ENCODE results near the gene PAEP.

Gene PAEP

DNA sequence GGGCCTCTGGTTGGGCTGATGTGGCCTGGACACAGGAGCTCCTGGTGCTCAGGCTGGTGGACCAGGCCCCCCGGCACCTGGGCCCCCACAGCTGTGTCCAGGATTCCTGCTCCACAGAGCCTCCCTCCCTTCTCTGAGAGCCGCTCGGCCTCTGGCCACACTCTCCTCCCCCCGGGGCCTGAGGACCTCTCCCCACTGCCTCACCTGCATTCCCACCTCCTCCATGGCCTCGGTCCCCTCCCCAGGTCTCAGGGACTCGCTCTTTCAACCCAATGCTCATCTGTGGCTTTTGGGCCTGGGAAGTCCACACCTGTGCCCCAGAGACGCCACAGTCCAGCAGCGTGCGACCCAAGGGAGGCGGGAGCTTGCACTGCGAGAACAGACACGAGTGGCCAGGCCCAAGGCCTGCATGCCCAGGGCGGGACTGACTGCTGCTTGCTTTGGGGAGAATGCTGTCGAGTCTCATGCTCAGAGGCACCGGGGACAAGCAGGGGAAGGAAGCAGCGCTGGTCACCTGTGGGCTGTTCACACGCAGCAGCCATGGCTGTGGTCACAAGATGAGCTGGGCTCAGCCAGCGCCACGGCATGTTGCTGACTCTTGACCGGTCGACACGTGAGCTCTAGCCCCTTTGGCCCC lies 14.6 kb downstream of the PAEP start:
- DNase-seq (ENCODE audit: low read depth, low spot score) = no peak
- no peak overlapping the region for H3K4me3 ChIP-seq (ENCODE audit: low read depth, low read length)
- ChIA-PET CTCF (interaction anchor here (1.8 kb wide), 1 partner anchor 28 kb away, joined by 5 read pairs; no protein-coding TSS in a partner anchor), POLR2A (no interaction called here)
- no peak for TF ChIP-seq CTCF (IDR thresholded peaks at IDR 0.05; ENCODE audit: insufficient read depth, low read length, missing control alignments)

- ChIA-PET POLR2A (no interaction called here), CTCF (interaction anchor here (1.8 kb wide), 1 partner anchor 27 kb away, joined by 5 read pairs; no protein-coding TSS in a partner anchor)
- H3K4me3 ChIP-seq (ENCODE audit: low read depth, low read length) = no peak overlapping the region
- DNase-seq (ENCODE audit: low read depth, low spot score) = no peak
- TF ChIP-seq CTCF (IDR thresholded peaks at IDR 0.05; ENCODE audit: insufficient read depth, low read length, missing control alignments) = no peak
Observed at GRCh38 chr9:135577256-135577655, 15.7 kb downstream of the PAEP start.

GRCh38 chr9:135579356-135579755 lies 17.8 kb downstream of the PAEP start:
- CTCF ChIA-PET = no interaction called here
- DNase-seq (ENCODE audit: low read depth, low spot score) = no peak
- no peak for TF ChIP-seq CTCF (IDR thresholded peaks at IDR 0.05; ENCODE audit: insufficient read depth, low read length, missing control alignments)
- no peak overlapping the region for H3K4me3 ChIP-seq (ENCODE audit: low read depth, low read length)
- POLR2A ChIA-PET = no interaction called here

DNA sequence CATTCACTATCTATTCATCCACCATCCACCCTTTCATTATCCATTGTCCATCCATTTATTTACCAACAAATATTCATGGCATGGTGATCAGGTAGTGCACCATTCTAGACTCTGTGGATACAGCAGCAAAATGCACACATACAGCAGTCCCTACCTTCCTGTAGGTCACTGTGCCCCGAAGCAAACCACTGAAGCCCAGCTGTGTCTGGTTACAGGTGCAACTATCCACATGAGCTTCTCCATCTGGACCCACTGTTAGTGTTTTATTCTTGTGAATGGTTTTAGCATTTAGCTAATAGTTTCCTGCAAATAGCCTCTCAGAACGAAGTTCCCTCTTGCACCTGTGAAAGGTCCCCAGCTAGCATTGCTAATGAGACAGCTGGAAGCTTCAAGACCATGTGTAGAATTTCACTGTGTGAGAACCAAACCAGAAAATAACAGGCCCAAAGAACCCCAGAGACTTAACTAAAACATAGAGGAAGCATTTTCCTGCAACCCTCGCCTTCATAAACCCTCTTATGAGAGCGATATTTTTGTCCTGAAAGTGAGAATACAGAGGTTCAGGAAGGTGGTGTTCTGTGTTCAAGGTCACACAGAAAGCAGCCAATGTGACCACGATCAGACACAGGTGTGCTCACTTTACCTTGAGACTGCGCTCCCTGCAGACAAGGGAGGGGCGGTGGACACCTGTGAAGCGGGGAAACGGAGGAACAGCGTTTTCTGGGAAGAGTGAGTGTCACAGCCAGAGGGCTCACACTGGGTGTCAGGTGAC lies 18.5 kb downstream of the PAEP start:
- TF ChIP-seq CTCF (IDR thresholded peaks at IDR 0.05; ENCODE audit: insufficient read depth, low read length, missing control alignments) = no peak
- no peak overlapping the region for H3K4me3 ChIP-seq (ENCODE audit: low read depth, low read length)
- ChIA-PET POLR2A (no interaction called here), CTCF (no interaction called here)
- no peak for DNase-seq (ENCODE audit: low read depth, low spot score)

DNA sequence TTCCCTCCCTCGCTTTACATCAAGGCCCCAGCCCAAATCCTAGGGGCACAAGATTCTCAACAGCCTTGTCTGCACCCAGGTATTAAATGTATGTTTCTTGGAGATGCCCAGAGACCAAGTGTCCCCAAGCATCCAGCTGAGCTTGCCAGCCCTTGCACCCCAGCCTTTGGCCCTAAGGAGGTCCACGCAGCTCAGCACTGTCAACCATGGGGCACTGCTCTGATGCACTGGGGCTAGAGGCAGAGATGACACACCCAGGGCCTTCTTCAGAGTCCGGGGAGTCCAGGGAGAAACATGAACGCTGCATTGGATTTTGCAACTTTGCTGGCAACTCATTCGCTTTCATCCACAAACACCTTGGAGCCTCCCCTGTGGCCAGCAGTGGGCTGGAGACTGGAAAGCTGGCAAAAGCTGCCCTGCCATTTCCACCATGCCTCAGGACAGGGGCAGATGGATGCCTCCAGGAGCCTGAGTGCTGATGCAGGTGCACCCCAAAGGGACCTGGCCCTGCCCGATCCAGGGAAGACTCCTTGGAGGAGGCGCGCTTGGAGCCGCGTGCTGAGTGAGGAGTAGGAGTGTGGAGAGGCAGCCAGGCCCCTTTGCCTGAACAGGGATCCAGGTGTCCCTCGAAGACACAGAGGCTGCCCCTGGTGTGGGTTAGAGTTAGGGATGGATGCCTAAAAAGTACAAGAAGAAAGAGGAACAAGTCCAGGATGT lies 19.3 kb downstream of the PAEP start:
- ChIA-PET POLR2A (no interaction called here), CTCF (no interaction called here)
- TF ChIP-seq CTCF (IDR thresholded peaks at IDR 0.05; ENCODE audit: insufficient read depth, low read length, missing control alignments) = no peak
- no peak overlapping the region for H3K4me3 ChIP-seq (ENCODE audit: low read depth, low read length)
- no peak for DNase-seq (ENCODE audit: low read depth, low spot score)
